Motor neuron (in vitro differentiated cells): Measurements from ENCODE around the gene DPT. TPM values are rescaled to one million over a fixed set of nuclear protein-coding genes. Genes with fewer than 3 reads are reported as not detected.
"Not testable (repeated sequence)": the region's sequence is repeated elsewhere in the genome, so short reads cannot be mapped to it uniquely, and the experiment has no call there.

Experiments
- ATAC-seq, 8 experiments: fragments of 200-7000 bp; cut with Tn5 transposase; replicated peaks in 6 of 8; 2 replicates each; pipeline ENCODE4 v1.8.0; 2021; ENCODE audit warnings: mild to moderate bottlenecking in 8 of 8, moderate library complexity in 8 of 8
- H3K27ac ChIP-seq, 2 donors: fragments of 250-450 bp; sonication (Bioruptor Pico); 2 replicates each; pipeline ENCODE4 v1.9.0; 2021; ENCODE audit warnings: antibody characterized with exemption in 2 of 2, mild to moderate bottlenecking in 2 of 2, moderate library complexity in 1 of 2
- H3K4me1 ChIP-seq, 2 donors: fragments of 250-450 bp; sonication (Bioruptor Pico); replicated peaks in 1 of 2; 2 replicates each; pipeline ENCODE4 v1.6.1; 2021; ENCODE audit warnings: antibody characterized with exemption in 2 of 2, mild to moderate bottlenecking in 2 of 2, moderate library complexity in 1 of 2
- H3K4me3 ChIP-seq, 5 donors: fragments of 250-450 bp; sonication (Bioruptor Pico); 2 replicates each; pipeline ENCODE4 v1.9.0; 2021; ENCODE audit warnings: antibody characterized with exemption in 5 of 5, mild to moderate bottlenecking in 5 of 5, moderate library complexity in 4 of 5
- WGBS, 10 experiments: fragments of 450-650 bp; shearing (Covaris generic); methylation state at CpG; one replicate each; pipeline ENCODE4 v1.0.0; 2022; 5-methylcytosine and 5-hydroxymethylcytosine counted together
- in situ Hi-C, 9 experiments: fragments of 400-800 bp; cut with MboI; loops; one replicate each; pipeline ENCODE4 v1.15.0; 2021; ENCODE audit warnings: low sequenced_read_pairs in 9 of 9, low pct_unique_long_range_greater_than_20kb in 2 of 9; ENCODE audit not compliant: unreplicated experiment in 9 of 9
- total RNA-seq, 8 experiments: library from RNA; unstranded; fragments of 300-600 nt; gene quantifications; 2 replicates each; pipeline versions ENCODE4 v1.2.3 to v1.2.4, GENCODE V29; 2022

Gene DPT
- 10 to 100 TPM in 3 of 8 experiments, under 1 TPM in 3, not detected in 2; 0.17 to 30.0 (median 6.2) TPM for total RNA-seq

- Histone ChIP-seq H3K27ac (no peak within 1 kb of the TSS), H3K4me3 (no peak within 1 kb of the TSS), H3K4me1 (no peaks in the 10 kb centered on the region)
- peak in 3 of 8 experiments; percentile 89 to 91 (median 91) for ATAC-seq
- 3 to 100% (median 85%) methylated on average over 1 to 12 of the region's 14 CpGs for WGBS, 10 experiments
- in situ Hi-C loops: no loop called here
Observed at GRCh38 chr1:168728473-168729404, at the start of gene DPT. Gene DPT, minus strand, starts transcription at chr1:168729206. Its CDS starts 32 bp downstream, at chr1:168729174.

GRCh38 chr1:168775366-168775765 lies 46.4 kb upstream of the DPT start:
- Histone ChIP-seq H3K4me1 (no peaks in the 10 kb centered on the region), H3K4me3 (no peak overlapping the region), H3K27ac (no peak overlapping the region)
- in situ Hi-C loops: no loop called here
- WGBS, 10 experiments: 49 to 100% (median 88%) methylated on average over 1 to 3 of the region's 3 CpGs
- ATAC-seq: no peak

- peak in 2 of 8 experiments; percentile 77 to 94 for ATAC-seq
- no peak overlapping the region for H3K4me3 ChIP-seq
- in situ Hi-C loops: no loop called here
- H3K4me1 ChIP-seq: no peaks in the 10 kb centered on the region
- 0 to 100% (median 100%) methylated on average over 1 of the region's 1 CpG; no CpG with 5 or more reads in 4 of the 10 experiments for WGBS, 10 experiments
- H3K27ac ChIP-seq: no peak overlapping the region
Observed at GRCh38 chr1:168774241-168774640, 45.2 kb upstream of the DPT start.

- WGBS, 10 experiments: 36 to 100% (median 80%) methylated on average over 1 to 2 of the region's 2 CpGs; no CpG with 5 or more reads in 1 of the 10 experiments
- ATAC-seq: peak in 1 of 8 experiments; percentile 78
- in situ Hi-C loops: no loop called here
Observed at GRCh38 chr1:168772428-168773060, 43.5 kb upstream of the DPT start.

GRCh38 chr1:168771104-168771630 lies 42.2 kb upstream of the DPT start:
- 50 to 100% (median 88%) methylated on average over 1 to 4 of the region's 4 CpGs for WGBS, 10 experiments
- H3K4me1 ChIP-seq: no peaks in the 10 kb centered on the region
- no peak overlapping the region for H3K27ac ChIP-seq
- no peak overlapping the region for H3K4me3 ChIP-seq
- in situ Hi-C loops: no loop called here
- no peak for ATAC-seq

More at GRCh38 chr1:168772428-168773060, 43.5 kb upstream of the DPT start:
- H3K27ac ChIP-seq: no peak overlapping the region
- H3K4me1 ChIP-seq: no peaks in the 10 kb centered on the region
- H3K4me3 ChIP-seq: no peak overlapping the region

- H3K4me3 ChIP-seq, H3K27ac ChIP-seq, in situ Hi-C loops, H3K4me1 ChIP-seq, ATAC-seq: not testable (repeated sequence)
- 61 to 100% (median 81%) methylated on average over 1 to 3 of the region's 3 CpGs; no CpG with 5 or more reads in 6 of the 10 experiments for WGBS, 10 experiments
Observed at GRCh38 chr1:168769893-168770292, 40.9 kb upstream of the DPT start.

- Histone ChIP-seq H3K4me1 (no peaks in the 10 kb centered on the region), H3K27ac (no peak overlapping the region), H3K4me3 (no peak overlapping the region)
- in situ Hi-C loops: no loop called here
- ATAC-seq: no peak
- 8 to 93% (median 90%) methylated on average over 1 to 4 of the region's 4 CpGs; no CpG with 5 or more reads in 4 of the 10 experiments for WGBS, 10 experiments
Observed at GRCh38 chr1:168767894-168768584, 39.0 kb upstream of the DPT start.

GRCh38 chr1:168766568-168766967 lies 37.6 kb upstream of the DPT start:
- ATAC-seq: no peak
- Histone ChIP-seq H3K4me1 (no peaks in the 10 kb centered on the region), H3K4me3 (no peak overlapping the region), H3K27ac (no peak overlapping the region)
- in situ Hi-C loops: no loop called here
- 20 to 100% (median 78%) methylated on average over 1 to 5 of the region's 5 CpGs for WGBS, 10 experiments

GRCh38 chr1:168763031-168763430 lies 34.0 kb upstream of the DPT start:
- 18 to 100% (median 83%) methylated on average over 1 to 3 of the region's 3 CpGs; no CpG with 5 or more reads in 1 of the 10 experiments for WGBS, 10 experiments
- H3K27ac ChIP-seq: no peak overlapping the region
- no peaks in the 10 kb centered on the region for H3K4me1 ChIP-seq
- in situ Hi-C loops: no loop called here
- no peak overlapping the region for H3K4me3 ChIP-seq
- ATAC-seq: peak in 5 of 8 experiments; percentile 20 to 63 (median 33)

- Histone ChIP-seq H3K4me1 (no peaks in the 10 kb centered on the region), H3K4me3 (no peak overlapping the region), H3K27ac (no peak overlapping the region)
- no peak for ATAC-seq
- WGBS, 10 experiments: 75 to 100% (median 87%) methylated on average over 2 to 4 of the region's 4 CpGs
- in situ Hi-C loops: no loop called here
Observed at GRCh38 chr1:168762473-168762872, 33.5 kb upstream of the DPT start.

- in situ Hi-C loops: no loop called here
- 85 to 100% (median 97%) methylated on average over 1 to 4 of the region's 4 CpGs; no CpG with 5 or more reads in 2 of the 10 experiments for WGBS, 10 experiments
- ATAC-seq: no peak
Observed at GRCh38 chr1:168760781-168761180, 31.8 kb upstream of the DPT start.

GRCh38 chr1:168760241-168760640 lies 31.2 kb upstream of the DPT start:
- 0 to 100% (median 79%) methylated on average over 1 to 2 of the region's 2 CpGs; no CpG with 5 or more reads in 2 of the 10 experiments for WGBS, 10 experiments
- H3K27ac ChIP-seq: no peak overlapping the region
- peaks cover 0 to 4% of the 10 kb centered on the region in 2 donors for H3K4me1 ChIP-seq
- ATAC-seq: no peak
- no peak overlapping the region for H3K4me3 ChIP-seq
- in situ Hi-C loops: no loop called here

More at GRCh38 chr1:168760781-168761180, 31.8 kb upstream of the DPT start:
- no peak overlapping the region for H3K27ac ChIP-seq
- peaks cover 0 to 3% of the 10 kb centered on the region in 2 donors for H3K4me1 ChIP-seq
- no peak overlapping the region for H3K4me3 ChIP-seq
